ENCODE results near the gene OPCML.

The OPCML gene

DNA sequence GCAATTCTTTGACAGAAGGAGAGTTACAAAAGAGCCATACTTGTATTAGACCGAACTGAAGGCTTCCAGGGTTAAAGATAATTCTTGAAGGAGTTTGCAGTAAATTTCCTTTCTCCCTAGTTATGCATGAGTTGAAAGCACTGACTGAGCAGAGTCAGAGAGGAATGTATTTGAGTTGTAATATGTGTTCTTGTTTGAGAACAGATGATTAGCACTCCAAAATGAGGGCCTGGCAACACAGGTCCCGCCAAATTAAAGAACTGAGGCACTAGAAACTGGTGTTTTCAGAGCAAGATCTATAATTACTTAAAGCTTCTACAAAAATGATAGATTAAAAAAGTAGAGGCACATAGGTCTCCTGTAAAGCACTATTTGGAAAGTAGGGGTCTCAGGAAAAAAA is 970.4 kb downstream of the OPCML start:
- Histone ChIP-seq H3K4me3 (IDR thresholded peaks at IDR 0.05; ENCODE audit: insufficient read depth, low read depth, low read length) (no peak overlapping the region), H3K4me2 (no peak overlapping the region)

DNA sequence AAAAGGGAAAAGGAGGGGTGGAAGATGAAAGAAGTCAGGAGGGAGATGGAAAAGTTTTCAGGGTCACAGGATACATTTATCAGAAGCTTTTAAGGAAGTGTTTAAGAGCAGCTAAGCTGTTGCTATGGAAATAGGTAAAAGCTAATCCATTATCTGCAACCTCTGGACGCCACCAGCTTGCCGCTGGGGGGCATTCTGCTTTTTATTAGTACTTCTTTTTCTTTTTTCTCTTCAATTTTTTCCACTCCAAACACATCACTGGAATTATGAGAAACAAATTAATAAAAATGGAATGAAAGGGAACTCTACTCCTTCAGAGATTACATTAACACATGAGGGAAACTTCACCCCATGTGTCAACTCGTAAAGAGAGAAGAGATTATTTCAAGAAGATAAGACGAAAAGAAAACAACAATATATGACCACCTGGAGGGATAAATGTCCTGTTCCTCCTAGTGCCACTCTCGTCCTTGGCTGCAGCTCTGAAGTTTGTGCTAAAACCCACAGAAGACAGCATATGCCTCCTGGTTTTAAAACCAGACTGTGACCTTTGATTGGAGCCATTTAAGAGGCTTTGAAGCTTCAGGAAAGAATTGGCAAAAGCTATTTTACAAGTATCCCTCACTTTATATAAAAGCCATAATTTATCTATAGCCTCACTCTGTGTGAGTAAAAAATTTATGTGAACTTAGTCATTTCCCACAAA is 972.8 kb downstream of the OPCML start:
- H3K4me2 ChIP-seq = no peak overlapping the region

More for the DNA sequence above, 970.4 kb downstream of the OPCML start:
- Histone ChIP-seq H3K79me2 (ENCODE audit: insufficient read depth, low read depth) (no peaks in the 10 kb centered on the region), H3K36me3 (ENCODE audit: insufficient read depth) (no peaks in the 10 kb centered on the region), H2AFZ (ENCODE audit: low read depth) (no peak overlapping the region), H3K9ac (no peak overlapping the region), H3K27me3 (ENCODE audit: insufficient read depth, low read depth) (no peaks in the 10 kb centered on the region), H3K4me1 (ENCODE audit: low read depth, poor library complexity, severe bottlenecking) (no peaks in the 10 kb centered on the region), H4K20me1 (ENCODE audit: insufficient read depth) (no peaks in the 10 kb centered on the region), H3K27ac (no peak overlapping the region)
- TF ChIP-seq CTCF (conservative IDR thresholded peaks at IDR 0.05; ENCODE audit: low read depth, low read length) = no peak

GRCh38 chr11:132556316-132556715 is 976.0 kb downstream of the OPCML start:
- no peak overlapping the region for H3K9ac ChIP-seq
- no peak for TF ChIP-seq CTCF (conservative IDR thresholded peaks at IDR 0.05; ENCODE audit: low read depth, low read length)
- H3K4me1 ChIP-seq (ENCODE audit: low read depth, poor library complexity, severe bottlenecking) = no peaks in the 10 kb centered on the region
- H2AFZ ChIP-seq (ENCODE audit: low read depth) = no peak overlapping the region
- H3K4me3 ChIP-seq (IDR thresholded peaks at IDR 0.05; ENCODE audit: insufficient read depth, low read depth, low read length) = no peak overlapping the region
- H3K36me3 ChIP-seq (ENCODE audit: insufficient read depth) = no peaks in the 10 kb centered on the region
- H4K20me1 ChIP-seq (ENCODE audit: insufficient read depth) = no peaks in the 10 kb centered on the region
- H3K4me2 ChIP-seq = no peak overlapping the region
- no peaks in the 10 kb centered on the region for H3K27me3 ChIP-seq (ENCODE audit: insufficient read depth, low read depth)
- H3K79me2 ChIP-seq (ENCODE audit: insufficient read depth, low read depth) = no peaks in the 10 kb centered on the region
- H3K27ac ChIP-seq = no peak overlapping the region

More for the DNA sequence above, 972.8 kb downstream of the OPCML start:
- H3K79me2 ChIP-seq (ENCODE audit: insufficient read depth, low read depth) = no peaks in the 10 kb centered on the region
- no peak overlapping the region for H3K9ac ChIP-seq
- no peaks in the 10 kb centered on the region for H3K27me3 ChIP-seq (ENCODE audit: insufficient read depth, low read depth)
- TF ChIP-seq CTCF (conservative IDR thresholded peaks at IDR 0.05; ENCODE audit: low read depth, low read length) = no peak
- H3K4me1 ChIP-seq (ENCODE audit: low read depth, poor library complexity, severe bottlenecking) = no peaks in the 10 kb centered on the region
- no peaks in the 10 kb centered on the region for H3K36me3 ChIP-seq (ENCODE audit: insufficient read depth)
- no peaks in the 10 kb centered on the region for H4K20me1 ChIP-seq (ENCODE audit: insufficient read depth)
- no peak overlapping the region for H3K27ac ChIP-seq
- H2AFZ ChIP-seq (ENCODE audit: low read depth) = no peak overlapping the region
- H3K4me3 ChIP-seq (IDR thresholded peaks at IDR 0.05; ENCODE audit: insufficient read depth, low read depth, low read length) = no peak overlapping the region

DNA sequence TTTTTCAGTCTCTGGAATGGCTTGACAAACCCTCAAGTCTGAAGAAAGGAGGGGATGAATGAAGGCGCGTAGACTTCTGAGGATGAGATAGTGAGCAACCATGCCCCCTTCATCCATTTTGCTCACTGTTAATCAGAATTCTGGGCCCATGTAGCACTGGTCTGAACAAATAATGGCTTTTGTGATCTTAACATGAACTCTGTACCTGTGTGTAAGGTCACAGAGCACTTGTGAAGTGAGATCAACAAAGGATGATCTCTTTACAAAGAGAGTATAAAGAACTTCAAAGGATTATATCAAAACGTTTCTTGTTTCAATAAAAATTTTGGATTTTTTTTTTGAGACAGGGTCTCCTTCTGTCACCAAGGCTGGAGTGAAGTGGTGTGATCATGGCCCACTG is 976.7 kb downstream of the OPCML start:
- no peak overlapping the region for H3K27ac ChIP-seq
- H3K4me3 ChIP-seq (IDR thresholded peaks at IDR 0.05; ENCODE audit: insufficient read depth, low read depth, low read length) = no peak overlapping the region
- H3K36me3 ChIP-seq (ENCODE audit: insufficient read depth) = no peaks in the 10 kb centered on the region
- H3K4me2 ChIP-seq = no peak overlapping the region
- H4K20me1 ChIP-seq (ENCODE audit: insufficient read depth) = no peaks in the 10 kb centered on the region
- H3K9ac ChIP-seq = no peak overlapping the region
- no peak overlapping the region for H2AFZ ChIP-seq (ENCODE audit: low read depth)
- no peaks in the 10 kb centered on the region for H3K4me1 ChIP-seq (ENCODE audit: low read depth, poor library complexity, severe bottlenecking)
- no peaks in the 10 kb centered on the region for H3K79me2 ChIP-seq (ENCODE audit: insufficient read depth, low read depth)
- no peaks in the 10 kb centered on the region for H3K27me3 ChIP-seq (ENCODE audit: insufficient read depth, low read depth)
- TF ChIP-seq CTCF (conservative IDR thresholded peaks at IDR 0.05; ENCODE audit: low read depth, low read length) = no peak

Data from KMS-11 (cell line).